Activated CD4-positive, alpha-beta T cell treated with anti-CD3 and anti-CD28 coated beads, Interleukin-2, amount 50 U/mL, for 48 hours (primary cell): Measurements from ENCODE around the gene MNX1.

Experiments used
- DNase-seq, 2 experiments: peaks; one replicate each; pipeline ENCODE4 v3.0.0-alpha.2; 2020

MNX1 gene

GRCh38 chr7:157014635-157015555, 4.4 kb upstream of the MNX1 start:
- no peak for DNase-seq

- no peak for DNase-seq
These were observed 3.4 kb upstream of the MNX1 start for GRCh38 chr7:157013602-157014549.

DNA sequence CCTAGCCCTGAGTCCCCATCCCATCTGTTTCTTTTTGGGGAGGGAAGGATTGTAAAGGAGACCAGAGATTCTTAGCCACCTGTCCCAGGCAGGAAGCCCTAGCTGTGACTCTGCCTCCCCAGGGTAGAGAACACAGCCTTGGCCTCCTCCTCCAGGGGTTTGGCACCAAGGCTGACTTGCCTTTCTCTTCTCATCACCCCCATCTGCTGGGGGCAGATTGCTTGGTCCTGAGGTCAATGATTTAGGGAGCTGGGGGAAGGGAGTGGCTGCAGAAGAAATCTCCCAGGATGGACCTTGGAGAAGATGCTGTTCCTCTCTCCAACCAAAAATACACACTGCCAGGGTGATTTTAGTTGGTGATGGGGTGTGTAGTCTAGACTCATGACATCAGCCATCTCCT, 2.6 kb upstream of the MNX1 start:
- no peak for DNase-seq

DNA sequence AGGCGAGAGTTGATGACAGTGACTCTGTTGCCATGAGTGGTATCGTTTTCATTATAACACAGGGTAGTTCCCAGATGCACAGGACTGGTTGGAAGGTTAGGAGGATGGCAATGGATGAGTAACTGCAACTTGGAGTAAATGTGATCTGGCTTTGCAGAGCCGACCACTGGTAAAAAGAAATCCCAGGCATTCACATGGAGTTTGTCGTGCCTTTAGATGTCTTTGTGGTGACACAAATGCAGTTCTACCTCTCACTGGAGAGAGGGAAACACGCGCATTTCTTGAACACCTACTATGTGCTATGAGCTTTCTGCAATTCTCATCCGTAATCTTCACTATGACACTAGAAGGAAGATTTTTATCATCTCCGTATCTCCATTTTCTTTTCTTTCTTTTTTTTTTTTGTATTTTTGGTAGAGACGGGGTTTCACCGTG, 1.7 kb upstream of the MNX1 start:
- no peak for DNase-seq

GRCh38 chr7:157011333-157012112, 1.1 kb upstream of the MNX1 start:
- DNase-seq: peak in 1 of 2 experiments; percentile 13

DNA sequence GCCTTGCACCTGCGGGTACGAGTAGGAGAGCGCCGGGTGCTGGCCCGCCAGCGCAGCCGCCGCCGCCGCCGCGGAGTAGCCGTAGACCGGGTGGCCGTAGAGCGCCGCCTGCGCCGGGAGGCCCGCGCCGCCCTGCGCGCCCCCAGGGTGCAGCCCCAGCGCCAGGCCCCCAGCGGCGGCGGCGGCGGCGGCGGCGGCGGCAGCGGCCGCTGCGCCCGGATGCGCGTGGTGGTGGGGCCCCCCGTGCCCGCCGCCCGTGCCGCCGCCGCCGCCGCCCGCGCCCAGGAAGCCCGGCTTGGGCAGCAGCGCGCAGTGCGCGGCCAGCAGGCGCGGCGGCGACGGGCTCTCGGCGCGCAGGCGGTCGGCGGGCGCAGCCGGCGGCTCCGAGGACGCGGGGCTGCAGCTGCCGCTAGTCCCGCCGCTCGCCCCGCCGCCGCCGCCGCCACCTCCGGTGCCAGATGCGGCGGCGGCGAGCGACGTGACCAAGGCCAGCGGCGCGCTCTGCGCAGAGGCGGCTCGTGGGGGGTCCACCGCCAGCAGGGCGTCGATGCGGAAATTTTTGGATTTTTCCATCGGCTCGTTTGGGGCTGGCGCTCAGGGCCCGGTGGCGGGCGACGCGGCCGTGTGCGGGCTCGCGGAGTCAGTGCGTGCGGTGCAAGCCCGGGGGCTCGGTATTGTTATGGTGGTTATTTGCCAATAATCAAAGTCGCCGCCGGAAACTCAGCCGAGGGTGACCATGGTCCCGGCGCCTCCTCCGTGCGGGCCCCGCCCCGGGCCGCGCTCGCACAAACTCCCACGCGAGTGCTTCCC, 480 bp downstream of the MNX1 start:
- peak in 1 of 2 experiments; percentile 14 for DNase-seq

DNA sequence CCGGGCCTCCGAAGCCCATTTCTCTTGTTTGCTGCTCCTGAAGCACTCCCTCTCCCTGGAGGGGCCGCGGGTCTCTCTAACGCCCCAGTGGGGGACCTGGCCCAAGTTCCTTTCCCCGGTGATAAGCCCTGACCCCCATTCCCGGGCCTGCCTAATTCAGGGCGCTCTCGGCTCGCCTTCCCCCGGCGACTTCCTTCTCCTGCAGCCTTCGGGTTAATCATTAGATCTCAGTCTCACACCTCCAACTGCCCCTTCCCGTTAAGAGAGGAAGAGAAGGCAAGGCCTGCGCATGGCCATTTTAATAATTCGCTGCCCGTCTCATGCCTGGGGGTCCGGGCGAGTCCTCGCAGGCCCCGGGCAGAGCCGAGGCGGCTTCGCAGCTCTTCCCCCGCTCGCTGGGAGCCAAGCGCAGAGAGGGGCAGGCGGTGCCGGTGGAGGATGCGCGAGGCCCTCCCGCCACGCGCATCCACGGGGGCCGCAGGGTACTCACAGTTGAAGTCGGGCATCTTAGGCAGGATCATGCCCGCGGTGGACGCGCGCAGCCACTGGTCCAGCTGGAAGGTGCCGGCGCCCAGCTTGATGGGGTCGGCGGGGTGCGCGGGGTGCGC, 1.2 kb downstream of the MNX1 start:
- no peak for DNase-seq

- no peak for DNase-seq
These were observed 2.0 kb downstream of the MNX1 start for GRCh38 chr7:157008206-157009169.

GRCh38 chr7:157007470-157008066, 2.9 kb downstream of the MNX1 start:
- no peak for DNase-seq

DNA sequence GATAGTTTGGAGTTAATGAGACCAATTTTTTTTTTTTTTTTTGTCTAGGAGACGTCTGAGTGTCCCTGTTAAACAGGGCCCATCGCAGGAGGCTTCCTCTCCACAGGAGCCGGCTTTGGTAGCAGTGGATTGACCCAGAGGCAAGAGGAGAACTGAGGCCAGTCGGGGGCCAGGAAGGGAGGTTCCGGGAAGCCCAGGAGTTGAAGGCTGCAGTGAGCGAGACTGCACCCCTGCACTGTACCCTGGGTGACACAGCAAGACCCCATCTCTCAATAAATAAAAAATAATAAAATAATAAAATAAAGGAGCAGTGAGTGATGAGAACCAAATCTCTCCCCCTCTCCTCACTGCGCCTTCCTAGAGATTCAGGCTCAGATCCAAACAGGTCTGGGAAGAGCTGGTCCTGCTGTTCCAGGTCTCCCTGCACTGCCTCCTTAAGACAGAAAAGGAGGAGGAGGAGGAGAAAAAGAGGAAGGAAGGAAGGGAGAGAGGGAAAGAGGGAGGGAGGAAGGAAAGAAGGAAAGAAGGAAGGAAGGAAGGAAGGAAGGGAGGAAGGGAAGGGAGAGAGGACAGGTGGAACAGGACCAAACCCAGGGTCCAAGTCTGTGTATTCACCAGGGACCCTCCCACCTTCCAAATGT, 3.5 kb downstream of the MNX1 start:
- DNase-seq: no peak

DNA sequence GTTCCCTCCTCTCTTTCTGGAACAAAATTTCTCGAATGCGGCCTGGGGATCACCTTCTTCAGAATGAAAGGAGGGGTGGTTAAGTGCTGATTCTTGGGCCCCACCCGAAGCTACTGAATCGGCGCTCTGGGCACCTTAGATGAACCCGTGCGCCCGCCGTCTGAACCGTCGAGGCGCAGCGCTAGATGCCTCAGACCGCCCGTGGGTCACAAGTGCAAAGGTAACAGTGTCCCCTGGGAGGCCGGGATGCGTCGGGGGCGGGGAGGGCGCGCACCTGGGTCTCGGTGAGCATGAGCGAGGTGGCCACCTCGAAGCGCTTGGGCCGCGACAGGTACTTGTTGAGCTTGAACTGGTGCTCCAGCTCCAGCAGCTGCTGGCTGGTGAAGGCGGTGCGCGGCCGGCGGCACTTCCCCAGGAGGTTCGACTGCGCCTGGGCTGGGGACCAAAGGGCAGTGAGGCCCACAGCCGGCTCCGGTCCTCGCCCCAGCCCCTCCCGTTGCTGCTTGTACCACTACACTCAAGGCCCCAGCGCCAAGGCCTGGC, 4.2 kb downstream of the MNX1 start:
- DNase-seq: no peak

GRCh38 chr7:157005456-157006204, 4.8 kb downstream of the MNX1 start:
- DNase-seq: peak in 1 of 2 experiments; percentile 16

DNA sequence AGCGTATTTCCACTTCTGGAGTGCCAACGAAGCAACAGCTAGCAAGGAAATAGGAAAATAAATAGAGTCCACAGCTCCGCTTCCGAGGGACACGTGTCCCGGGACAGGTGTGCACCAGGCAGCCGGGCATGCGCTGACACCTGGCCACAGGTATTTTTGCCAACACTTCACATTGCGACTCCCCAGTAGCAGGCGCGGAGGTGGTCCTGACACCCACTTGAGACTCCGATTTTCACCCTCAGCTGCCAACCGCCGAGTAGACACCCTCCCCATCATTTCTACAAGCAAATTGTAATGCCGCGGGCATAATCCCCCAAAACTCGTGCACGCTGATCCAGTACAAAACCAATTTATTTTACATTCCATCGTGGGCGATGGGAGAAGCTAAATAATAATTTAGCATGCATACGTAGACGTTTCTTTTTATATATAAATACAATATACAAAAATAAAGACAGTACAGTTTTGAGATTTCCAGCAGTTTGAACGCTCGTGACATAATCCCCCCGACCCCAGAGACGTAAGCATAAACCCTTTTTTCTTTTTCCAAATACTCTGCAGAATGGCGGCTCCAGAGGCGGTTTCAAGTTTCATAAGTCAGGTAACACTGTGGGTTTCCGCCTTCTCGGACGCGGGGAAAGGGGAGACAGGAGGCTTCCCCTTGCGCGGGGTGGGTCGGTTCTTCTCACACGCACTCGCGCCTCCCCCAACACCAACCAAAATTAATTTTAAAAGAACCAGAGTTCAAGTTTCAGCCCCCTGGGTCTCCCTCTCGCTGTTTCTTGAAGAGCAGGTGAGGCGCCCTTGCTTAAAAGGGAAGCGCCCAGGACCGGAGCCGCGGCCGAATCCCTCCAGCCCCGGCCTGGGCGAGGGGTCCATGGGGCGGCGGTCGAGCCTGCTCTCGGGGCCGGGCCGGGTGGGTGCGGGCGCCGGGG, 5.7 kb downstream of the MNX1 start:
- DNase-seq: peak in 1 of 2 experiments; percentile 20

GRCh38 chr7:157003756-157004520, 6.5 kb downstream of the MNX1 start:
- DNase-seq: peak in 1 of 2 experiments; percentile 14

DNA sequence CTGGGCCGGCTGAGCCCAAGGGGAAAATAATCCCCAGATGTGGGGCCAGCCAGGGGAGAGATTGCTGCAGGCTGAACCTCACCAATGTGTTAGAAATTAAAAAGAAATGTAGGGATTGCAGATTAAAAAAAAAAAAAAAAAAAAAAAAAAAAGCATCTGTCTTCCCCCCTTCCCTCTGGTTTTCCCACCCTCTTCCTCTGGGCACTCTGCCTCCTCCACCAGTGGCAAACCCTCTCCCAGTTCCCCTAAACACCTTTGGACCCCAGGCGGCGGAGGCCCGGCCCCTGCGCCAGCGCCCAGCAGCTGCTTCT, 7.1 kb downstream of the MNX1 start:
- no peak for DNase-seq

DNA sequence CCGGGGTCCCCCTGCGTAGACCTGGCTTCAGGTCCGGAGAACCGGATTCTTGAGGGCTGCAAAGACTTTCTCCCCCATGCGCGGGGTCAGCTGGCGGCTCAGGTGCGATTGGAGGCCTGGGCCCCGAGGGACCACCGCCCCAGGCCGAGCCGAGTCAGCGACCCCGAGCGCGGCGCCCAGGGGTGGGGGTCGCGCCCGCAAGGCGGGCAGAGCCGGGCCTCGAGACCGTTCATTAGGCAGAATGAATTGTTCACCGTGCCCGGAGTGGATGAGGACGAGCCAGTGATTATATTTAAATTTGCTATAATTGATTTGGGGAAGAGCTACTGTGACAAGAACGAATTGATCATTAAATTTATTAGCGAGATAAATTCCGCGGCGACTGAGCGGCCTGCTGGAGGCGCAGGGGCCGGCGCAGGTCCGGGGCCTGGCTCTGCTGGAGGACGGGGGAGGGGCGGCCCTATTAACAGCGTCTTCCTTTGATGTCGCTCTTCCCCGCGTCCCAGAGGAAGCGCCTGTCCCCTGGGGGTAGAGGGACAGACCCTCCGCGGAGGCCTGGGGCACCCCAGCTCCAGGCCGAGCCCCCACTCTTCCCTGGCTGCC, 7.5 kb downstream of the MNX1 start:
- DNase-seq: no peak
